Esophagus squamous epithelium (tissue), 5 donors: ENCODE data around the gene PIH1D1. TPM values are rescaled to one million over a fixed set of nuclear protein-coding genes. Genes with fewer than 3 reads are reported as not detected.
A peak's percentile ranks its signal among the peaks of the same experiment; 100 is the strongest.

Experiments used
- DNase-seq: peaks from one replicate; lab custom pipeline; 2025; lab: John Stamatoyannopoulos, UW
- H3K27ac ChIP-seq, 4 donors: fragments of 200-600 bp; sonication (generic); one replicate each; pipeline ENCODE4 v1.5.1; 2016 to 2019; ENCODE audit warnings: mild to moderate bottlenecking in 1 of 4
- H3K27me3 ChIP-seq, 4 donors: fragments of 200-600 bp; sonication (generic); 1 replicate in 3 of 4; 2 replicates in 1 of 4; pipeline versions ENCODE4 v1.5.1 to v1.6.0; 2017 to 2021; ENCODE audit warnings: antibody characterized with exemption in 1 of 4
- H3K36me3 ChIP-seq, 3 donors: fragments of 200-600 bp; sonication (generic); one replicate each; pipeline ENCODE4 v1.5.1; 2016 to 2019
- H3K4me1 ChIP-seq, 3 donors: fragments of 200-600 bp; sonication (generic); one replicate each; pipeline ENCODE4 v1.5.1; 2017 to 2019
- H3K4me3 ChIP-seq, 4 donors: fragments of 200-600 bp; sonication (generic); 1 replicate in 3 of 4; 2 replicates in 1 of 4; pipeline ENCODE4 v1.5.1; 2016 to 2019; ENCODE audit warnings: mild to moderate bottlenecking in 2 of 4, moderate library complexity in 1 of 4
- H3K9me3 ChIP-seq, 3 donors: fragments of 200-600 bp; sonication (generic); one replicate each; pipeline ENCODE4 v1.5.1; 2016 to 2019
- POLR2A ChIP-seq, 4 donors: fragments of 450-650 bp; IDR thresholded peaks; one replicate each; pipeline ENCODE4 v1.6.1; 2017; ENCODE audit warnings: antibody characterized with exemption in 4 of 4, mild to moderate bottlenecking in 4 of 4, moderate library complexity in 3 of 4
- WGBS, 2 donors: methylation state at CpG; one replicate each; pipeline ENCODE4 v1.1.5; 2018; 5-methylcytosine and 5-hydroxymethylcytosine counted together
- intact Hi-C: fragments of 100-400 bp; cut with DNase I; formaldehyde crosslinking; loops from one replicate; pipeline ENCODE4 v1.15.0; 2022
- total RNA-seq, 4 donors: library from RNA; depleted of rRNA; stranded (reverse); fragments of >200 nt; gene quantifications; one replicate each; pipeline ENCODE4 v1.1.0, GENCODE V29; 2016
- TF ChIP-seq, protein P1 (sequence below), 6 experiments: fragments of 450-650 bp in 4 of 6; fragments of 200-600 bp in 2 of 6; sonication (generic) in 2 of 6; IDR thresholded peaks; one replicate each; pipeline ENCODE4 v1.5.1; 2016 to 2019; ENCODE audit warnings: antibody characterized with exemption in 6 of 6, mild to moderate bottlenecking in 4 of 6, moderate library complexity in 4 of 6
- donor health status: DM: yes; HTN: yes; CAD: no.

The PIH1D1 gene
- total RNA-seq, 4 donors from 2014 or later: 54.4 to 91.2 (median 67.2) TPM

DNA sequence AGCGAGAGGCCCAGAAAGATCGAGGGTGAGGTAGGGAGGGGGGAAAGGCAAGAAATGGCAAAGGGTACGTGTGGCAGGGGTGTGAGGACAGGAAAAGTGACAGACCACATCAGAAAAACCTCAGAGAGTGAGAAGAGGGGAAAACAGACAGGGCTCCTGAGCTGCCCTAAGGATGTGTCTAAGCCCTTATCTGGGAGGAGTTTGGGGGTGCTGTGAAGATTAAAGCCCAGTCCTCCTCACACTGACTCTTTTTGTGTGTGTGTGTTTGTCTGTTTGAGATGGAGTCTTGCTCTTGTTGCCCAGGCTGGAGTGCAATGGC lies 27.7 kb downstream of the PIH1D1 start:
- H3K27me3 ChIP-seq: peaks cover 25 to 100% (median 66%) of the 10 kb centered on the region in 4 donors
- intact Hi-C loops: no loop called here
- TF ChIP-seq, protein P1, sequence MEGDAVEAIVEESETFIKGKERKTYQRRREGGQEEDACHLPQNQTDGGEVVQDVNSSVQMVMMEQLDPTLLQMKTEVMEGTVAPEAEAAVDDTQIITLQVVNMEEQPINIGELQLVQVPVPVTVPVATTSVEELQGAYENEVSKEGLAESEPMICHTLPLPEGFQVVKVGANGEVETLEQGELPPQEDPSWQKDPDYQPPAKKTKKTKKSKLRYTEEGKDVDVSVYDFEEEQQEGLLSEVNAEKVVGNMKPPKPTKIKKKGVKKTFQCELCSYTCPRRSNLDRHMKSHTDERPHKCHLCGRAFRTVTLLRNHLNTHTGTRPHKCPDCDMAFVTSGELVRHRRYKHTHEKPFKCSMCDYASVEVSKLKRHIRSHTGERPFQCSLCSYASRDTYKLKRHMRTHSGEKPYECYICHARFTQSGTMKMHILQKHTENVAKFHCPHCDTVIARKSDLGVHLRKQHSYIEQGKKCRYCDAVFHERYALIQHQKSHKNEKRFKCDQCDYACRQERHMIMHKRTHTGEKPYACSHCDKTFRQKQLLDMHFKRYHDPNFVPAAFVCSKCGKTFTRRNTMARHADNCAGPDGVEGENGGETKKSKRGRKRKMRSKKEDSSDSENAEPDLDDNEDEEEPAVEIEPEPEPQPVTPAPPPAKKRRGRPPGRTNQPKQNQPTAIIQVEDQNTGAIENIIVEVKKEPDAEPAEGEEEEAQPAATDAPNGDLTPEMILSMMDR (IDR thresholded peaks at IDR 0.05): no peak
- TF ChIP-seq POLR2A (IDR thresholded peaks at IDR 0.05): no peak
- no peak overlapping the region for H3K4me3 ChIP-seq
- H3K9me3 ChIP-seq: no peaks in the 10 kb centered on the region
- H3K36me3 ChIP-seq: no peaks in the 10 kb centered on the region
- no peak overlapping the region for H3K27ac ChIP-seq
- peaks cover 29 to 49% (median 35%) of the 10 kb centered on the region in 3 donors for H3K4me1 ChIP-seq
- WGBS, 2 donors: 14 to 18% methylated on average over 3 of the region's 3 CpGs
- no peak for DNase-seq

- H3K36me3 ChIP-seq: no peaks in the 10 kb centered on the region
- no peak for TF ChIP-seq POLR2A (IDR thresholded peaks at IDR 0.05)
- TF ChIP-seq, protein P1 (IDR thresholded peaks at IDR 0.05): no peak
- 10 to 12% methylated on average over 14 to 18 of the region's 42 CpGs for WGBS, 2 donors
Measured at GRCh38 chr19:49423071-49423984, 28.3 kb downstream of the PIH1D1 start, which contains the start of gene PTH2. Gene PTH2, minus strand, starts transcription at chr19:49423441. Its CDS starts 102 bp downstream, at chr19:49423339.

DNA sequence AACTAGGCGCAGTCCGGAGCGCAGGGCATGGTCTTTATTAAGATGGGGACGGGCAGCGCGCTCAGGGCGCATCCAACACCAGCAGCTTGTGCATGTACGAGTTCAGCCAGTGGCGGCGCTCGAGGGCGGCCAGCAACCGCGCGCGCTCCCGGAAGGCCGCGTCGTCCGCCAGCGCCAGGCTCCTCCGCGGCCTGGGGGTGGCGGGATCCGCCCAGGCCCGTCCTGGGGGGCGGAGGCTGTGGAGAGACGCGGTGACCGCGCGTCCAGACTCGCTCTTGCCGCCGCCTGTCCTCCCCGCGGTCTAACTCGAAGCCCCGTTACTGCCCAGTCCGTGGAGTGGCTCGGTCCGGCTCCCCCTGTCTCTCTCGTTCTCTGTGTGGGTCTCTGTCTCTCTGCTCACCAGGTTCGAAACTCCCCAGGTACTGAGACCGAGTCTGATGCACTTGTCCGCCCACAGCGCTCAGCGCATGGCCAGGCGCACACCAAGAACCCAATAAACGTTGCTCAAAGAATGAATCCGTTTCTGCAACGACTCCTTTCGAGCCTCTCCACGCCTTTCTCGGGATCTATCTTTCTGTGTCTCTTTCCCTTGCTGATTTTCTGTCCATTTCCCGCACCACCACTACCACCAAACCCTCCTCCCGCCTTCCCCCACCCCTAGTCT lies 29.1 kb downstream of the PIH1D1 start:
- DNase-seq: no peak

More at GRCh38 chr19:49423071-49423984, 28.3 kb downstream of the PIH1D1 start, which contains the start of gene PTH2:
- Histone ChIP-seq H3K27me3 (peaks cover 18 to 100% (median 60%) of the 10 kb centered on the region in 4 donors), H3K9me3 (no peaks in the 10 kb centered on the region), H3K4me3 (peak within 1 kb of the TSS in 2 of 4 donors; percentile 30 to 50), H3K4me1 (peaks cover 24 to 44% (median 31%) of the 10 kb centered on the region in 3 donors), H3K27ac (no peak within 1 kb of the TSS)
- no peak for DNase-seq
- intact Hi-C loops: no loop called here

GRCh38 chr19:49421878-49422202 lies 29.8 kb downstream of the PIH1D1 start:
- no peak overlapping the region for H3K27ac ChIP-seq
- H3K27me3 ChIP-seq: peaks cover 11 to 100% (median 47%) of the 10 kb centered on the region in 4 donors
- intact Hi-C loops: no loop called here
- no peak for TF ChIP-seq POLR2A (IDR thresholded peaks at IDR 0.05)
- TF ChIP-seq, protein P1 (IDR thresholded peaks at IDR 0.05): no peak
- no peak overlapping the region for H3K4me3 ChIP-seq
- no peak for DNase-seq
- peaks cover 17 to 36% (median 24%) of the 10 kb centered on the region in 3 donors for H3K4me1 ChIP-seq
- 26 to 40% methylated on average over 2 to 3 of the region's 3 CpGs for WGBS, 2 donors
- no peaks in the 10 kb centered on the region for H3K9me3 ChIP-seq
- H3K36me3 ChIP-seq: no peaks in the 10 kb centered on the region

More for the DNA sequence above, 29.1 kb downstream of the PIH1D1 start:
- Histone ChIP-seq H3K27ac (no peak overlapping the region), H3K27me3 (peaks cover 11 to 100% (median 53%) of the 10 kb centered on the region in 4 donors), H3K36me3 (no peaks in the 10 kb centered on the region), H3K4me1 (peaks cover 17 to 36% (median 24%) of the 10 kb centered on the region in 3 donors), H3K4me3 (peak overlapping the region in 2 of 4 donors; percentile 30 to 50), H3K9me3 (no peaks in the 10 kb centered on the region)
- WGBS, 2 donors: 2 to 4% methylated on average over 25 to 27 of the region's 58 CpGs
- no peak for TF ChIP-seq POLR2A (IDR thresholded peaks at IDR 0.05)
- TF ChIP-seq, protein P1 (IDR thresholded peaks at IDR 0.05): peak in 3 of 6 experiments; percentile 32 to 54 (median 45)
- intact Hi-C loops: no loop called here
